Stomach (tissue), 4 donors: ENCODE results near the gene GPC6.

Experiments
- EP300 ChIP-seq: sonication (generic); formaldehyde crosslinking; IDR thresholded peaks from one replicate; pipeline ENCODE4 v1.6.1; 2017; ENCODE audit warnings: antibody characterized with exemption
- POLR2A ChIP-seq, 4 donors: fragments of 450-650 bp; IDR thresholded peaks; one replicate each; pipeline ENCODE4 v1.6.1; 2016; ENCODE audit warnings: antibody characterized with exemption in 4 of 4, control low read depth in 2 of 4, mild to moderate bottlenecking in 1 of 4, moderate library complexity in 1 of 4
- POLR2AphosphoS5 ChIP-seq, 3 donors: sonication (generic); formaldehyde crosslinking; IDR thresholded peaks; one replicate each; pipeline ENCODE4 v1.6.1; 2016; ENCODE audit warnings: antibody characterized with exemption in 3 of 3
- TF ChIP-seq, protein P1 (sequence below), 7 experiments: fragments of 450-650 bp in 4 of 7; fragments of 200-600 bp in 3 of 7; sonication (generic) in 3 of 7; IDR thresholded peaks; one replicate each; pipeline ENCODE4 v1.5.1; 2016 to 2019; ENCODE audit warnings: antibody characterized with exemption in 7 of 7, control low read depth in 2 of 7, mild to moderate bottlenecking in 1 of 7

DNA sequence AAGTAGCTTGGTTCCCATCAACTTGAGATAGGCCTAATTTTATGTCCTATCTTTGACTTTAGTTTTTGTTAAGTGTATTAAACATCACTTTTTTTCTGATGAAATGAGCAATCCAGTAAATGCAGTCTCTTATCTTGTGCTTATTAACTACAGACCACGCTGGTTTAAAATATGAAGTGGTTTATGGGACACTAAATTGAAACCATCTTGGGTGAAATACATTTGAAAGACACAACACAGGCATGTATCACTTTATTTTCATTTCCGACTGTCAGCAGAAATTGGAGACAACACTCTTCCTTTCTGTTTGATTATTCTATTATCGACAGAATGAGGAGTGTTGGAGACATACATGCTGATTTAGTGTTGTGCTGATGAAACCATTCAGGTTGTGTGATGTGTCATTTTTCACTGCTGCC lies 447.7 kb downstream of the GPC6 start:
- TF ChIP-seq EP300 (no peak), POLR2A (IDR thresholded peaks at IDR 0.05) (no peak), POLR2AphosphoS5 (IDR thresholded peaks at IDR 0.05) (no peak)
- TF ChIP-seq, protein P1, sequence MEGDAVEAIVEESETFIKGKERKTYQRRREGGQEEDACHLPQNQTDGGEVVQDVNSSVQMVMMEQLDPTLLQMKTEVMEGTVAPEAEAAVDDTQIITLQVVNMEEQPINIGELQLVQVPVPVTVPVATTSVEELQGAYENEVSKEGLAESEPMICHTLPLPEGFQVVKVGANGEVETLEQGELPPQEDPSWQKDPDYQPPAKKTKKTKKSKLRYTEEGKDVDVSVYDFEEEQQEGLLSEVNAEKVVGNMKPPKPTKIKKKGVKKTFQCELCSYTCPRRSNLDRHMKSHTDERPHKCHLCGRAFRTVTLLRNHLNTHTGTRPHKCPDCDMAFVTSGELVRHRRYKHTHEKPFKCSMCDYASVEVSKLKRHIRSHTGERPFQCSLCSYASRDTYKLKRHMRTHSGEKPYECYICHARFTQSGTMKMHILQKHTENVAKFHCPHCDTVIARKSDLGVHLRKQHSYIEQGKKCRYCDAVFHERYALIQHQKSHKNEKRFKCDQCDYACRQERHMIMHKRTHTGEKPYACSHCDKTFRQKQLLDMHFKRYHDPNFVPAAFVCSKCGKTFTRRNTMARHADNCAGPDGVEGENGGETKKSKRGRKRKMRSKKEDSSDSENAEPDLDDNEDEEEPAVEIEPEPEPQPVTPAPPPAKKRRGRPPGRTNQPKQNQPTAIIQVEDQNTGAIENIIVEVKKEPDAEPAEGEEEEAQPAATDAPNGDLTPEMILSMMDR (IDR thresholded peaks at IDR 0.05), result no peak
